HG03066 (cell line): ENCODE results near the gene ASPM.
"Not testable (repeated sequence)": the region's sequence is repeated elsewhere in the genome, so short reads cannot be mapped to it uniquely, and the experiment has no call there.

Source experiments
- ATAC-seq: cut with Tn5 transposase; IDR thresholded peaks from one replicate; pipeline ENCODE4 v1.9.1; 2021; ENCODE audit warnings: low read depth; ENCODE audit not compliant: unreplicated experiment

The ASPM gene

DNA sequence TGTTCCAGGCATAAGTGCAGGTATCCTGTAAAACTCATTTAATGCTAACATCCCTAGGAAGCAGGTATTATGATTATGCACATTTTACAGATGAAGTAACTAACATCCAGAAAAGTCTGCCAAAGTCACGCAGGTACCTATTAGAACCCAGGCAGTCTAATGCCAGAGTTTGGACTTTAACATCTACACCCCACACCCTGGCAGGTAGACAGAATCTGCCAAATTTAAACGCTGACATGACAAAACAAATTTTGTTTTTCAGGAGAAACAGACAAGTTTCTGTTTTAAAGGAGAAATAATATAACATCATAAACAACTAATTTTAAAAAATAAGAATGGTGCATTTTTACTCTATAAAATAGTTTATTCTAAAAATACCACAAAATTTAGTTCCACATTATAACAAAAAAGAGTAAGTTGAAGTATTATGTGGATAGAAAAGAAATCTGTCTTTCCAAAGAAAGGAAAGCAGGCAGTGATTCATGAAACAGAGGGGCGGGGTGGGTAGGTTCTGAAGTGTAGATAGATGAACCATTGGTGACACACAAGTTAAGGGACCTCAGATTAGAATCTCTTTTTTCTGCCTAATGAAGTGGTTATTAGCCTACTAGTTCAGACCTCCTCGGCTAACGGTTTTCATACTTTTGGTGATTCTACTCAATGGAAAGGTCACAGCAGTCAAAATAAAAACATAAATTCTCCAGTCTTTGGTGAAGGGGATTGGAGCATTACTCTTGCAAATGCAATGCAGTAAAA, 1.7 kb downstream of the ASPM start:
- ATAC-seq: no peak

DNA sequence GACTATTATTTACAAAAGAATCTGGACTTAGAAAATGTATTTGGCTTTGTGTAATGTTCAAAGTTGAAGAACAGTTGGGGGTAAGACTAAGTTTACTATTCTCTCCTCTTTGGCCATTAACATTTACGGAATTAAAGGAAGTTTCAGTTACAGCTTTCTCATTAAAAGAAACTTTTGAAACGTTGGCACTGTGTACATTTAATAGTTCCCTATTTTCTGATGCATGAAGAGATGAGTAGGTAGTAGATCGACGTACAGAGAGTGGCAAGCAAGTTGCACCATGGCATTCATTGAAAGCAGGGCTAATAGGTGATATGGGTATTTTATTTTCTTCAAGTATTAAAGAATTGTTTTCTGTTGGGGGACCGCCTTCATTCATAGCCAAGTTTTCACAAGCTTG, 3.2 kb downstream of the ASPM start:
- ATAC-seq: no peak

DNA sequence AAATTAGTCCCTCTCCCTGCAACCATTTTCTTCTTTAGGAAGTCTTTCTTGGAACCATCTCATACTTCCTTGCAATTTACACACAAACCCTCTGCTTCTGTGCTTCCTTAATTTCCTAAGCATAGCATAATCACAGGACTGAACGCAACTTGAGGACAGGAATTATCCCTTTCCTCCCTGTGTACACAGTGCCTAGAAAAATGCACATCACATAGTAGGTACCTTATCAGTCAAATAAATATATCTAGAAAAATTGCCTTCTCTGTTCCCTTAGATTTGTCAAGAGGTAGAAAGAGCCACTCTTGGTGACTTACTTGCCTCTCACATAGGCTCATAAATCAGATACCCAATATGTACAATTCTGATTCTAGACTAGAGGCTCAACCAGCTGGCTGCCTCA, 4.9 kb downstream of the ASPM start:
- ATAC-seq: no peak

DNA sequence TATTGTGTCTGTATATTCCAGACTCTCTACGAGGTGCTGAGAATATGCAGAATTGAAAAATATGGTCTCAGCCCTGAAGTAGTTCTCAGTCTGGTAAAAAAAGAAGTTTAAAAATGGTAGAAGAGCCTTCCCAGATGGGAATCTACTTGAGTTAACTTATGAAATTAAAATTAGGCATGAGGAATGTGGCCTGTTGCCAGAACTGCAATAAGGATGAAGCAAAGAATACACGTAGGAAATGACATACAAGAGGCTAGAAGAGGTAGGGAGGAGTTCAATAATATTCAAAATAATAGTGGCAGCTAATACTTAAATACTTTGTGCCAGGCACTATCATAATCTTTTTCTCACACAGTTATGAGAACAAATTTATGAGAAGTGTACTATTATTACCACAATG, 6.3 kb downstream of the ASPM start:
- no peak for ATAC-seq

DNA sequence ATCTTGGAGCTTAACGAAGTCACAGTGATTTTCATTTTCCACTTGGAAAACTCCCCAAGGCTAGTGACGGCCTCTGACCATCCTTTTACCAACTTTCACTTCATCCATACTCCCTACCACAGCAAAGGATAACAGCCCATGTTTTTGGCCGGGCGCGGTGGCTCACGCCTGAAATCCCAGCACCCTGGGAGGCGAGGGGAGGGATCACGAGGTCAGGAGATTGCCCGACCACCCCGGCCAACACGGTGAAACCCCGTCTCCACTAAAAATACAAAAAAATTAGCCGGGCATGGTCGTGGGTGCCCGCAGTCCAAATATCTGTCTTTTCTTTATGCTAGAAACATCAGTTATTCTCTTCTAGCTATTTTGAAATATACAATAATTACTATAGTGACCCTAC, 7.3 kb downstream of the ASPM start:
- ATAC-seq: no peak

DNA sequence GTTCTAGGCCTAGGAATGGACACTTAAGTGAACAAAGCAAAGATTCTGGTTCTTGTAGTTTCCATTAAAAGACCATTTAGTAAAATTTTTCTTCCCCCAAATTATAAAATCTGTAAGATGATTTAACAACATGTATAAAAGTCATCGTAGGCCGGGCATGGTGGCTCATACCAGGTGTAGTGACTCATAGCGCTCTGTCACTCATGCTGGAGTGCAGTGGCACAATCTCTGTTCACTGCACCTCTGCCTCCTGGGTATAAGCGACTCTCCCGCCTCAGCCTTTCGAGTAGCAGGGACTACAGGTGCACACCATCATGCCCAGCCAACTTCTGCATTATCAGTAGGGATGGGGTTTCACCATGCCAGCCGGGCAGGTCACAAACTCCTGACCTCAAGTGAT, 9.1 kb downstream of the ASPM start:
- ATAC-seq: no peak

DNA sequence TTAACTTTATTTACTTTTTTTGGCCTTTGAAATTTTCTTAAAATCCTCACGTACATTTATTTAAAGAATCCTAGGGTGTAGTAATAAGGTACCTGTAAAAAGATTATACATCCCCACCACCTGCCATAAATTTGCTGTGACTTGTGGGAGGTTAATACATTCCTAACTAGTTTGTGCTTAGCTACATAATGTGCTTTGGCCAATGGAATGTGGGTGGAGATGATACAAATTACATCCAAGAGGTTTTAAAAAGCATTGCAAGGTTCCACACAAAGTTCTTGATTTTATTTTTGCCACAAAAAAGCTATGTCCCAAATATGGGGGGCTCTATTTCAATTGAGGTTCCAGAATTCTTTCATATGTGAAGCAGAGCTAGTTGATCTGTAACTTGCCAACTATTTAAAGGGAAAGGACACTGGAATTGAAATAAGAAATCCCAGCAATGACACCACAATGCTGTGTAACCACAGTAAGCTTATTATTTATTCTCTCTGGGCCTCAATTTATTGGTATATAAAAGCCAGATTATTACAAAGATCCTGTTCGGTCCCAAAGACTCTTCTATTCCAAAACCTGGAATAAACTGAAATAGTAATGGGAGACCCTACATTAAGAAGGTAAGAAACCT, 15.7 kb downstream of the ASPM start:
- ATAC-seq: no peak

DNA sequence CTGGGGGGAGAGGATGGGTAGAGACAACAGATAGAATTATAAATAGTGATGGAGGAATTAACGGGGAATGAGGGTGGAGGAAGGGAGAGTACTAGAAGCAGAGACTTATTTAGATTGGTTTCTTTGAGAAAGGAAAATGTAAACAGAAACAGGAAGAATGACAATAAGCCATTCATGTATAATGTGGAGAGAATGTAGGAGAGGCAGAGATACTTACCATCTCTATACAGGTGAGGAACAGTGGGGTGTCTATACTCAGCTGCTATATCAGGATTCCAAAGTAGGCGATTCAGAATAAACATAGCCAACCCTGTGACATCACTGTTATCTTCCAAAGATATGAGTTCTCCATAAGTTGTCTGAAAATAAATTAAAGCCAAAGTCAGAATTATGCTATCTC, 16.8 kb downstream of the ASPM start:
- ATAC-seq: no peak

DNA sequence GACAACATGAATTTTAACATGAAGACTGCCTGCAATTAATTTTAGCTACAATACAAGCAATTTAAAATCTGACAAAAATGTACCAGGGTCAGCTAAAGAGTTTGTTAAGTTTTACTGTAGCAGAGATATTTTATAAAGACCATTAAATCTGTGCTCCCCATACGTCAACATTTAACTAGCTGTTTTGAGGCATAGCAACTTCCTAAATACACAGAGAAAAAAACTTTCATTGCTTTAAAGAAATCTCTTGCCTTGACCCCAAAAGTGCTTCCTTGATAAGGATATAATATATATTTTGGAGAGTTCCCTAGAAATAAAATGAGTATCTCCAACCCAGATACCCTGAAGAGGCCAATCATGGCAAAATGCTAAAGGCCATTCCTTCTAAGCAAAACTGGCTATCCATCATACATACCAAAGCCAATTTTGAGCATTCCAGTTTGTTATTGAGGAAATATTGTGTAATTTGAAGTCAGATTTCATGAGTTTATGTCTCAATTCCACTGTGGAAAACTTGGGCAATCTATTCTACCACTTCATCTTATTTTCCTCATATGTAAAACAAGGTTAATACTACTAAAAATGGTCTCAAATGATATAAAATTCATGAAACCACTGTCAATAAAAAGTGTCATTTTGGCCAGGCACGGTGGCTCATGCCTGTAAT, 19.1 kb downstream of the ASPM start:
- no peak for ATAC-seq

DNA sequence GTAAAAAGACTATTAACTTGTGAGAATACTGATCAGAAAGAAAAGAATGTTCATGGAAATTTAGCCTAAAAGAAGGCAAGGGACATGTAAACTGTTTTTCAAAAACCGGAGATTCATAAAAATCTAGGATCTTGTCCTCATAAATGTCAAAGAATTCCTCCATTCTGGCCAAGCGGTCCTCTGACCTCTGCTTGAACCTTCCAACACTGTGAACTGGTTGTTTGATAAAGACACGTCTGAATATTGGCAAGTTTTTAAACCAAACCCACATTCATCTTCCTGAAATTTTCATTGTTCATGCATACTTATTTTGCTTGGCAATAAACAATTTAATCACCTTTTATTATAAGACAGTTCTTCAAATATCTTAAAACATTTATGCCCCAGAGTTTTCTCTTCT, 19.8 kb downstream of the ASPM start:
- no peak for ATAC-seq

DNA sequence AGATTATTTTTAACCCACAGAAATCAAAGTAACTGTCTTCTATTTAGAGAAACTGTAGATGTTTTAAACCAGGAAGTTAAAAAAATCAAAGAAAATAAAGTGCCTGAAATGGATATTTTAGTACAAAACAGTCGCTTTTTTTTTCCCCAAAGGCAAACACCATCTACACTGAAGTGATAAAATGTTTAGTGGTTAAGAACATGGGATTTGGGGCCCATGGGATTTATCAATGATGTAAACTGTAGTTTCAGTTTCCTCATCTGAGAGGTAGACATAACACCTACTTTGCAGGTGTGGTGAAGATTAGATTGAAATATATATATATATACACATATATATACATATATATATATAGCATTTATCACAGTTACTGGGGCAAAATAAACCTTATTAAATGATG, 22.1 kb downstream of the ASPM start:
- no peak for ATAC-seq

DNA sequence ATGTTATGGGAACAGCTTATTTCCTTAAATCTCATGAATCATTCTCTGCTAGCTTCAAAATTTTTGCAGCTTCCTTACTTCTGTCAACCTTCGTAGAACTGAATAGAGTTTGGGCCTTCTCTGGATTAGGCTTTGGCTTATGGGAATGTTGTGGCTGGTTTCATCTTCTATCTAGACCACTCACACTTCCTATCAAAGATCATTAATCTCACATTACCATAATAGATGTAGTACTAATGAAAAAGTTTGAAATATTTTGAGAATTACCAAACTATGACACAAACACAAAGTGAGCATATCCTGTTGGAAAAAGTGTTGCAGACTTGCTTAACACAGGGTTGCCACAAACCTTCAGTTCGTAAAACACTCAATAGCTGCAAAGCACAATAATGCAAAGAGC, 30.3 kb downstream of the ASPM start:
- ATAC-seq: no peak

DNA sequence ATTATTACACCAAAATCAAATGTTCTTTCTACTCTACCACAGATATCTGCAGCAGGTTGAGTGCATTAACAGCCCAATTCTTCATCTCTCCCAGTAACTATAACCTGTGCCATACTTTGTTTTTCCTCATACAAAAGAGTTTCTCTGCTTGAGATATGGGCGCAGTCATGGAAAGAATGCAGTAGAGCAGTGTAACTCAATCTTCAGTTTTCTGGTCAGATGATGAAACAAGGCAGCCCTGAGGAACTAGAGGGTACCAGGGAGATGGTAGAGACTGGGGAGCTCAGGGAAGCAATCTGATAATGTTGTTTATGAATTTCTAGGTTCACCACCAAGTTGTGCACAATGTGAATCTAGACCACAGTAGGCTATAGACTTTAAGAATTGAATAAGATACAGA, 39.6 kb downstream of the ASPM start:
- ATAC-seq: no peak

DNA sequence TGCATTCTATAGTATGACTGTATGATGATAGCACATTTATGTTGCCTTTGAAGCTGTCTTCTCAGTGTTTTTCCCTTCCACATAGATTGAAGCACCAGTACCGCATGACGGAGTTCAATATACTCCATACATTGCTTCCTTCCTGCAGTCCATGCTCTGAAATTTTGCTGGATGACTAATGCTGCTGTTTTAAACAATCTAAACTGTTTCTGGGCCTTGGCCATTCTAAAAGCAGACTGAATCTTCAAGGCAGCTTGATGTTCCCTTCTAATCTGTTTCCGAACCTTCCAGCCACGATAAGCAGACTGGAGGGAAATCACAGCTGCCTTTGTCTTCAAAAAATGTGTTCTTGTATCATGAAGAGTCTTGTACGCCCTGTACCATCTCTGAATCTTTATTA, 43.2 kb downstream of the ASPM start:
- no peak for ATAC-seq

DNA sequence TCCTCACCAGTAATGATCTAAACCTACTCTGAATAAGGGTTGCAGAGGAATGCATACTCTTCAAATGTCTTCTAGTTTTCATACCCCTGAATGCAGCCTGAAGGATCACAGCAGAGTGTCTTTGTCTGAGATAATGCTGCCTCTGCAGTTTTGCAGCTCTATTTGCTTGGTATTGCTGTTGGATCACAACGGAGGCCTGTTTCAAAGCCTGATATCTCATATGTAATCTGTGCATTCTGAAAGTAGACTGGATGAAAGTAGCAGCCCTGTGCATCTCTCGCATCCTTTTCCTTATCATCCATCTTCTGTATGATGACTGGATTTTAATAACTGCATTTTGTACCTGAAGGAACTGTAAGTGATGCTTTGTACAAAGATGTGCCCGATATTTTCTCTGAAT, 44.5 kb downstream of the ASPM start:
- ATAC-seq: no peak

DNA sequence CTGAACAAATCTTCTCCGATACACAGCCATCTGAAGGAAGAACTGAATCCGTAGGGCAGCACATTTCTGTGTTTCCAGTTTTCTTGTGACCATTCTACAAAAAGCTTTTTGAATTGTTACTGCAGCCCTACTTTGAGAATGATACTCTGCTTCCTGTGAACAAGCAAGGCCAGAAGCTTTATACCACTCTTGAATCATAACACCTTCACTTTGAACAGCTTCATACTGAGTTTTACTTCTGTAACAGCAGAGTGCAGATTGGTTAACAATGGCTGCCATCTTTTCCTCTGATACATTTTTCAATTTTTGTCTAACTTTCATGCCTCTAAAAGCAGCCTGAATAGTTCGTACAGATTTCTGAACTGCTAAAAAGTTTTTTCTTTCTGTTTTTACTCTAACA, 45.8 kb downstream of the ASPM start:
- ATAC-seq: no peak

DNA sequence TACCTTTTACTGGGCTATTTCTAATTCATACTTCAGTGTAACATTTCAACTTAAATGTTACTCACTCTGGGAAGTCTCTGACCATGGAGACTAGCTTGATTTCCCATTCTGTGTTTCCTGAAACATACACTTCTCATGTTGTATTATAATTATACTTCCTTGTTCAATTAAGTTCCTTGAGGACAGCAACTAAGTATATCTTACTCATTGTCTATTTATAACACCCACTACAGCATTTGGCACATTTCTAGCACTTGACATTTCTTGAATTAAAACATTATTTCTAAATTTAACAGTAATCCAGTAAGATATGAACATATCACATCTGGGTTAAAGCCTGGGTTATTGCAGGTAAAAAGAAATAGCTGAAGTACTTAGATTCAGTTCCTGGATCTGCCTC, 47.0 kb downstream of the ASPM start:
- no peak for ATAC-seq

DNA sequence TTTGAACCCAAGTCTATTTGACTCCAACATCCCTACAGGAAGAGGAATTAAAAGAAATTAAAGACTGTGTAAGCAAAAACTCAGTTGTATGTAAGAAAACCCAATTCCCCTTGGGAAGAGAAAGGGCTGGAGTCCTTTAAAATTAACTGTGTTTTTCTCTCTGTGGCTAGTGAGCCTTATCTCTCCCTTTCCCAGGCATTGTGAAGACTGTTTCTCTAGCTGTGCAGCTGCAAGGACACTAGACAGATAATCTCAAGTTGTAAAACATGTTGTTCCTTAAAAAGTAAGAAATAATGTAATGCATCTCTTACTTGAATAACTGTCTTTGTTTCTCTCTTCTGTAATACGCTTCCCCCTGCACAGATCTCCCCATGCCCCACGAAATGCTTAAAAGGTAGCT, 49.5 kb downstream of the ASPM start:
- ATAC-seq: not testable (repeated sequence)

DNA sequence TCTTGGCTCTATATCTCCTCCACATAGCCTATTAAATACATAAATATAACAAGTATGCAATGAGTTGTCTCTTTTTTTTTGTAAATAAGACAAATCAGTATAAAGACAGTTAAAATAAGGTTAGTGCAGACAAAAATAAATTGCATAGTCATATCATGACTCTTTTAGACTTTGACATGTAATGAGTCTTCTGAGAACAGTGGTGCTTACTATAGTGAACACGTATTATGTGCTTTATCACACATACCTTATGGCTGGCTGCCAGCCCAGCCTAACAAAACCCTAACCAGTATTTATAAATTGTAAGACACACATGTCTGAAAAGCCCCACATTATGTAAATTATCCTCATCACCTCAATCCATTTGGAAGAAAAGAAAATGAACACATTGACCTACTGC, 50.3 kb downstream of the ASPM start:
- ATAC-seq: no peak

DNA sequence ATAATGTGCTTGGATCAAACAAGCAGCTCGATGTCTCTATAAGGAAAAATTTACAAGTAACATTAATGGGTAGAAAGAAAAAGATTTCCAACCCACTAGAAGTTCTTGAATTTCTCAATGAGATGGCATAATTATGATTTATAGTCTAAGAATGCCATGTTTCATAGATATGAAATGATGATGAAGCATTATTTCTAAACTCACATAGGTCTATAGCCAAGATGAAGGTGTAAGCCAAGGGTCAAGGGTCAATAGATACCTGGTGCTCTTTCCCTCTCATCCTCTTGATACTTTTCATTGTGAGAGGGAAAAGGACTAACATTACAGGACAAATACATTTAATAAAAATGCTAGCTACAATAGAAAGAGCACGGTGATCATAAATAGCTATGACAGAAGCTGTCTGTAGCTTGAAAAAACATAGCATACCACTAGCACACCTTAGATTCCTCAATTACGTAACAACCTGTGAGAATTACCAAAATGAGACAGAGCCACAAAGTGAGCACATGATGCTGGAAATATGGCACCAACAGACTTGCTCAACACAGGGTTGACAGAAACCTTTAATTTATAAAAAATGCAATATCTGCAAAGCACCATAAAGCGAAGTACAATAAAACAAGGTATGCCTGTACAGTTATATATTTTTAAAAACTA, 53.1 kb downstream of the ASPM start:
- no peak for ATAC-seq

DNA sequence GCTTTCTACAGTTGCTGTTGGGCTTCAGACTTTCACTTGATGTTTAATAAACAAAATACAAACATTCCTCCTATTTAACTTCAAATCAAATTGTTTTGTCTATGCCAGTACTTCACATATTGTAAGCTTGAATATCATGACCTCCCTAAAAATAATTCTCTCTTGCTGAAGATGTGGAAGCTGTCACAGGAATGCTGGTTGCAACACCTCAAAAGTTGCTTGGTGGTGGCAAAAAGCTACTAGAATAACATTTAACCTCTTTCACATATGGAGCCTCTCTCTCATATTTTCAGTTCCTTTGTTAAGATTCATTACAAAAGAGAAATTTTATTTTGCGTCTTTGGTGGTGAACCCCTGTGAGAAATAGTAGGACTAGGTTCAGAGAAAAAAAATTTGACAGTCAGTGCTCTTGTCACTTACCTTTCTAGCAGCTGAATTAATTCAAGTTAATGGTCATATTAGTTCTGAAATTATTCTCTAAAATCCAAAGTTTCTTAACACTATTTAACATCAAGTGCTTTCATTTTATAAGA, 53.9 kb downstream of the ASPM start:
- no peak for ATAC-seq
